ENCODE results near the gene TBC1D2.

The TBC1D2 gene

GRCh38 chr9:98158071-98158831 lies 97.2 kb downstream of the TBC1D2 start:
- no peak for DNase-seq

GRCh38 chr9:98157372-98157771 lies 98.1 kb downstream of the TBC1D2 start:
- DNase-seq: no peak

- DNase-seq: no peak
Observed at GRCh38 chr9:98154678-98155077, 100.8 kb downstream of the TBC1D2 start.

GRCh38 chr9:98152526-98152925 lies 102.9 kb downstream of the TBC1D2 start:
- DNase-seq: no peak

GRCh38 chr9:98150721-98151120 lies 104.7 kb downstream of the TBC1D2 start:
- DNase-seq: no peak

GRCh38 chr9:98150164-98150563 lies 105.3 kb downstream of the TBC1D2 start:
- no peak for DNase-seq

GRCh38 chr9:98149422-98149821 lies 106.0 kb downstream of the TBC1D2 start:
- DNase-seq: no peak
